Right lobe of liver (tissue), 4 donors: Measurements from ENCODE around the gene SETBP1.

Source experiments
- POLR2A ChIP-seq: fragments of 450-650 bp; IDR thresholded peaks from one replicate; pipeline ENCODE4 v1.6.1; 2017; ENCODE audit warnings: antibody characterized with exemption, mild to moderate bottlenecking
- TF ChIP-seq, protein P1 (sequence below), 4 donors: fragments of 200-600 bp in 3 of 4; fragments of 450-650 bp in 1 of 4; IDR thresholded peaks; one replicate each; pipeline versions ENCODE4 v1.5.1 to v1.8.0; 2016 to 2022; ENCODE audit warnings: antibody characterized with exemption in 4 of 4, mild to moderate bottlenecking in 2 of 4
- donor health status: DM: no; HTN: no; CAD: no.
- donor health status: DM: no; HTN: no; CAD: no.
- donor health status: DM: no; HTN: yes; CAD: no.

DNA sequence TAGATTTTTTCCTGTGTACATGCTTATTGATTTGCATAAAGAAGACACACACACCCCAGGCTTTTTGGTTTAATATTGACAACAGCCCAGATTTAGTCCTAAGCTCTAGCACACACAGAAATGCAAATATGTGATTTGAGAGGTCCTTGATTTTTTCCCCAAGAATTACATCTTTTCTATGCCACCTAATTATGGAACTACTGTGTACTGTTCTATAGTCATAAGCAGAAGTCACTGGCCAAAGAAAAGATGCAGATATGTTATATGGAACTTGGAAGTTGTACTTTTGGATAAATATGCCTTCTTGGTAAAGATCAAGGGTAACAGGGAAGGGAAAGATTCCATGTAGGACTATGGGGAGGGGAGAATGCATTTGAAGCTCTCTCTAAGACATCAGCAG is 105.6 kb downstream of the SETBP1 start:
- TF ChIP-seq, protein P1, sequence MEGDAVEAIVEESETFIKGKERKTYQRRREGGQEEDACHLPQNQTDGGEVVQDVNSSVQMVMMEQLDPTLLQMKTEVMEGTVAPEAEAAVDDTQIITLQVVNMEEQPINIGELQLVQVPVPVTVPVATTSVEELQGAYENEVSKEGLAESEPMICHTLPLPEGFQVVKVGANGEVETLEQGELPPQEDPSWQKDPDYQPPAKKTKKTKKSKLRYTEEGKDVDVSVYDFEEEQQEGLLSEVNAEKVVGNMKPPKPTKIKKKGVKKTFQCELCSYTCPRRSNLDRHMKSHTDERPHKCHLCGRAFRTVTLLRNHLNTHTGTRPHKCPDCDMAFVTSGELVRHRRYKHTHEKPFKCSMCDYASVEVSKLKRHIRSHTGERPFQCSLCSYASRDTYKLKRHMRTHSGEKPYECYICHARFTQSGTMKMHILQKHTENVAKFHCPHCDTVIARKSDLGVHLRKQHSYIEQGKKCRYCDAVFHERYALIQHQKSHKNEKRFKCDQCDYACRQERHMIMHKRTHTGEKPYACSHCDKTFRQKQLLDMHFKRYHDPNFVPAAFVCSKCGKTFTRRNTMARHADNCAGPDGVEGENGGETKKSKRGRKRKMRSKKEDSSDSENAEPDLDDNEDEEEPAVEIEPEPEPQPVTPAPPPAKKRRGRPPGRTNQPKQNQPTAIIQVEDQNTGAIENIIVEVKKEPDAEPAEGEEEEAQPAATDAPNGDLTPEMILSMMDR (IDR thresholded peaks at IDR 0.05) = no peak
- no peak for TF ChIP-seq POLR2A
